GM12801 (cell line): ENCODE results near the gene XKR7.

Experiments
- CTCF ChIP-seq: IDR thresholded peaks from one replicate; pipeline ENCODE4 v1.5.1; 2011; ENCODE audit warnings: control low read depth; ENCODE audit not compliant: insufficient read length; ENCODE audit errors: extremely low read depth

The XKR7 gene

GRCh38 chr20:31996996-31997395, 29.0 kb downstream of the XKR7 start:
- TF ChIP-seq CTCF, result no peak

- no peak for TF ChIP-seq CTCF
Observed at GRCh38 chr20:31998246-31998645, 30.3 kb downstream of the XKR7 start.

GRCh38 chr20:32003325-32003724, 35.4 kb downstream of the XKR7 start:
- TF ChIP-seq CTCF, result no peak

- TF ChIP-seq CTCF, result no peak
Observed at GRCh38 chr20:32004963-32005362, 37.0 kb downstream of the XKR7 start.

- no peak for TF ChIP-seq CTCF
Observed at GRCh38 chr20:32006053-32006452, 38.1 kb downstream of the XKR7 start.

GRCh38 chr20:32006841-32007786, 39.2 kb downstream of the XKR7 start:
- no peak for TF ChIP-seq CTCF

- no peak for TF ChIP-seq CTCF
Observed at GRCh38 chr20:32007787-32008616, 40.1 kb downstream of the XKR7 start.
